GM23338 (cell line): Measurements from ENCODE around the gene CACNB2.

Experiments used
- CTCF ChIP-seq, 2 experiments: fragments of 200-600 bp in 1 of 2; sonication (generic) in 1 of 2; conservative IDR thresholded peaks; 2 replicates each; pipeline versions ENCODE4 v1.5.1 to v1.6.1; 2016 to 2017; ENCODE audit warnings: antibody characterized with exemption in 2 of 2, low read depth in 2 of 2, mild to moderate bottlenecking in 2 of 2, moderate library complexity in 1 of 2
- EZH2 ChIP-seq: fragments of 200-600 bp; sonication (generic); IDR thresholded peaks from one replicate; pipeline ENCODE4 v1.8.0; 2017; ENCODE audit warnings: antibody characterized with exemption, mild to moderate bottlenecking, low read depth; ENCODE audit not compliant: unreplicated experiment
- EZH2phosphoT487 ChIP-seq: fragments of 200-600 bp; sonication (generic); IDR thresholded peaks from one replicate; pipeline ENCODE4 v1.8.1; 2018; ENCODE audit warnings: antibody characterized with exemption; ENCODE audit not compliant: unreplicated experiment
- NANOG ChIP-seq: IDR thresholded peaks from 2 replicates; pipeline ENCODE4 v1.6.1; 2016; ENCODE audit warnings: antibody characterized with exemption, borderline replicate concordance
- POLR2AphosphoS5 ChIP-seq: IDR thresholded peaks from 2 replicates; pipeline ENCODE4 v1.6.1; 2016; ENCODE audit warnings: antibody characterized with exemption, low read depth
- REST ChIP-seq: IDR thresholded peaks from one replicate; pipeline ENCODE4 v1.6.1; 2018; ENCODE audit warnings: antibody characterized with exemption; ENCODE audit not compliant: unreplicated experiment
- STAT1 ChIP-seq: IDR thresholded peaks from one replicate; pipeline ENCODE4 v1.6.1; 2016; ENCODE audit warnings: antibody characterized with exemption; ENCODE audit not compliant: unreplicated experiment
- ZNF114 ChIP-seq: fragments of 250-450 bp; sonication (Bioruptor Pico); IDR thresholded peaks from 2 replicates; pipeline ENCODE4 v1.5.0; 2020; ENCODE audit warnings: mild to moderate bottlenecking, moderate library complexity
- ZNF331 ChIP-seq: fragments of 250-450 bp; sonication (Bioruptor Pico); IDR thresholded peaks from 2 replicates; pipeline ENCODE4 v1.5.0; 2020; ENCODE audit warnings: low read depth, mild to moderate bottlenecking, moderate library complexity

GRCh38 chr10:18378766-18379165 is 238.5 kb downstream of the CACNB2 start:
- no peak for TF ChIP-seq POLR2AphosphoS5
- TF ChIP-seq CTCF (conservative IDR thresholded peaks at IDR 0.05; ENCODE audit: low read depth in 2 of 2) = no peak
- TF ChIP-seq EZH2phosphoT487 = no peak
- TF ChIP-seq EZH2 = no peak
- TF ChIP-seq REST = no peak
- no peak for TF ChIP-seq STAT1
- TF ChIP-seq ZNF331 = no peak
- no peak for TF ChIP-seq ZNF114
- no peak for TF ChIP-seq NANOG
